Endothelial cell of umbilical vein (primary cell): ENCODE measurements around the gene SLC10A7. TPM values are rescaled to one million over a fixed set of nuclear protein-coding genes. Genes with fewer than 3 reads are reported as not detected.

Source experiments
- BruUV-seq: library from RNA; stranded (reverse); fragments of 400-500 nt; replicated peaks from 2 replicates; lab custom pipeline; 2021; lab: Mats Ljungman, UMichigan
- CTCF ChIA-PET: fragments of 300-600, 350-600 bp; sonication (Branson Sonifier 250); formaldehyde crosslinking; loops from one replicate; lab custom pipeline; 2021; ENCODE audit warnings: antibody characterized with exemption, inconsistent platforms; lab: Charles Lee
- POLR2A ChIA-PET: fragments of 300-600, 350-600 bp; sonication (Branson Sonifier 250); formaldehyde crosslinking; loops from one replicate; lab custom pipeline; 2021; ENCODE audit warnings: antibody characterized with exemption, inconsistent platforms; lab: Charles Lee
- DNase-seq: peaks from one replicate; pipeline ENCODE4 v3.0.0-alpha.2; 2011; ENCODE audit warnings: low read depth, low spot score
- FAIRE-seq: peaks from 2 replicates; lab custom pipeline; 2011; peaks lifted over from hg19 to GRCh38; lab: Jason Lieb, UNC
- H2AFZ ChIP-seq: 2 replicates; pipeline ENCODE4 v1.6.0; 2012; ENCODE audit warnings: low read depth, low read length, control low read depth, inconsistent platforms
- H3K27ac ChIP-seq: 2 replicates; pipeline ENCODE4 v1.5.1; 2011; ENCODE audit warnings: low read depth, mild to moderate bottlenecking, control low read depth, low read length, moderate library complexity; ENCODE audit not compliant: insufficient read depth
- H3K27me3 ChIP-seq, 2 experiments: 2 replicates each; pipeline versions ENCODE4 v1.6.0 to v1.6.1; 2011; ENCODE audit warnings: low read length in 2 of 2, mixed read lengths in 1 of 2; ENCODE audit not compliant: control insufficient read depth in 2 of 2, insufficient read depth in 2 of 2
- H3K36me3 ChIP-seq, 2 experiments: 2 replicates in 1 of 2; 3 replicates in 1 of 2; pipeline ENCODE4 v1.5.1; 2011; ENCODE audit warnings: low read length in 2 of 2, mild to moderate bottlenecking in 1 of 2, moderate library complexity in 1 of 2; ENCODE audit not compliant: control insufficient read depth in 2 of 2, insufficient read depth in 2 of 2; ENCODE audit errors: extremely low read depth in 1 of 2
- H3K4me1 ChIP-seq: 3 replicates; pipeline ENCODE4 v1.5.1; 2011; ENCODE audit warnings: mild to moderate bottlenecking, low read length; ENCODE audit not compliant: control insufficient read depth, insufficient read depth; ENCODE audit errors: extremely low read depth
- H3K4me2 ChIP-seq: 2 replicates; pipeline ENCODE4 v1.6.1; 2011; ENCODE audit warnings: low read length, control low read depth, mixed read lengths; ENCODE audit not compliant: insufficient read depth
- H3K4me3 ChIP-seq, 3 experiments: fragments of 200-600 bp in 1 of 3; sonication (generic), shearing (Covaris generic) in 1 of 3; replicated peaks in 1 of 3; 2 replicates each; pipeline ENCODE4 v1.5.1; 2011 to 2016; ENCODE audit warnings: control low read depth in 3 of 3, low read length in 3 of 3, mild to moderate bottlenecking in 2 of 3, inconsistent platforms in 1 of 3, low read depth in 1 of 3, moderate library complexity in 1 of 3; ENCODE audit not compliant: insufficient read depth in 1 of 3
- H3K79me2 ChIP-seq: 2 replicates; pipeline ENCODE4 v1.6.0; 2012; ENCODE audit warnings: low read length, inconsistent platforms; ENCODE audit not compliant: control insufficient read depth, insufficient read depth
- H3K9ac ChIP-seq: replicated peaks from 2 replicates; pipeline ENCODE3; 2011; ENCODE audit warnings: low read length, control low read depth; ENCODE audit not compliant: insufficient read depth; ENCODE audit errors: extremely low read depth
- H3K9me1 ChIP-seq: replicated peaks from 3 replicates; pipeline ENCODE4 v1.6.0; 2011; ENCODE audit warnings: mild to moderate bottlenecking, low read length; ENCODE audit not compliant: control insufficient read depth, insufficient read depth; ENCODE audit errors: extremely low read depth
- H3K9me3 ChIP-seq: replicated peaks from 2 replicates; pipeline ENCODE4 v1.5.1; 2012; ENCODE audit warnings: low read length, inconsistent platforms; ENCODE audit not compliant: control insufficient read depth, insufficient read depth
- H4K20me1 ChIP-seq: replicated peaks from 2 replicates; pipeline ENCODE3; 2011; ENCODE audit warnings: mild to moderate bottlenecking, low read length; ENCODE audit not compliant: control insufficient read depth, insufficient read depth; ENCODE audit errors: extremely low read depth
- CTCF ChIP-seq, 2 donors: IDR thresholded peaks; 1 replicate in 1 of 2; 2 replicates in 1 of 2; pipeline ENCODE4 v1.5.1; 2011; ENCODE audit warnings: low read length in 2 of 2, mild to moderate bottlenecking in 2 of 2, moderate library complexity in 2 of 2, control low read depth in 1 of 2, inconsistent platforms in 1 of 2, low read depth in 1 of 2; ENCODE audit not compliant: insufficient read depth in 1 of 2; ENCODE audit errors: extremely low read depth in 1 of 2
- EZH2 ChIP-seq: IDR thresholded peaks from 2 replicates; pipeline ENCODE4 v1.6.1; 2012; ENCODE audit warnings: borderline replicate concordance, low read depth, mild to moderate bottlenecking, moderate library complexity, low read length, inconsistent platforms; ENCODE audit not compliant: severe bottlenecking
- FOS ChIP-seq: IDR thresholded peaks from 2 replicates; pipeline ENCODE4 v1.6.1; 2011; ENCODE audit warnings: mild to moderate bottlenecking, low read length, moderate library complexity, borderline replicate concordance; ENCODE audit not compliant: insufficient read depth
- GATA2 ChIP-seq: IDR thresholded peaks from 2 replicates; pipeline ENCODE4 v1.7.0; 2011; ENCODE audit warnings: low read depth, mild to moderate bottlenecking, moderate library complexity, mixed read lengths, low read length; ENCODE audit not compliant: insufficient read length, insufficient read depth
- JUN ChIP-seq: IDR thresholded peaks from 2 replicates; pipeline ENCODE4 v1.6.1; 2011; ENCODE audit warnings: borderline replicate concordance, low read depth; ENCODE audit not compliant: insufficient read length, insufficient read depth
- MAX ChIP-seq: IDR thresholded peaks from 2 replicates; pipeline ENCODE4 v1.6.1; 2011; ENCODE audit not compliant: insufficient read depth, insufficient read length
- MYC ChIP-seq: IDR thresholded peaks from one replicate; pipeline ENCODE4 v1.6.1; 2011; ENCODE audit warnings: mild to moderate bottlenecking, low read depth, low read length
- POLR2A ChIP-seq: IDR thresholded peaks from 2 replicates; pipeline ENCODE4 v1.6.1; 2012; ENCODE audit warnings: low read depth, mild to moderate bottlenecking, control low read depth, low read length
- POLR2AphosphoS5 ChIP-seq: IDR thresholded peaks from 2 replicates; pipeline ENCODE4 v1.6.1; 2012; ENCODE audit warnings: low read depth, mild to moderate bottlenecking, control low read depth, low read length, moderate library complexity; ENCODE audit not compliant: insufficient read depth
- dilution Hi-C: fragments of 300-500 bp; cut with MboI; formaldehyde crosslinking; loops from one replicate; pipeline ENCODE4 v1.15.0; 2019; ENCODE audit warnings: low sequenced_read_pairs; ENCODE audit not compliant: extremely low pct_ligation_motif_present
- intact Hi-C: fragments of 100-400 bp; cut with micrococcal nuclease; formaldehyde crosslinking; loops from one replicate; pipeline ENCODE4 v1.10.0; 2022
- polyA plus RNA-seq, 4 experiments: library from polyadenylated mRNA; depleted of rRNA in 3 of 4; stranded (reverse) in 3 of 4; unstranded in 1 of 4; fragments of >200 nt; gene quantifications; 2 replicates each; pipeline versions ENCODE4 v1.2.1 to v1.2.3, GENCODE V29; 2011 to 2012; ENCODE audit warnings: missing spikeins in 1 of 4
- total RNA-seq: library from RNA; stranded (reverse); gene quantifications from 2 replicates; pipeline ENCODE4 v1.2.3, GENCODE V29; 2021

SLC10A7 gene
- total and polyA plus RNA-seq, 2 donors (not counting 3 experiments of a cell fraction or from before 2014, with no cell fraction given): 13.6 to 20.4 TPM

- dilution Hi-C loops: no loop called here
- H3K27ac ChIP-seq: no peak overlapping the region
- H4K20me1 ChIP-seq: no peaks in the 10 kb centered on the region
Observed at GRCh38 chr4:146567396-146567795, 45.7 kb upstream of the SLC10A7 start.

More at GRCh38 chr4:146567396-146567795, 45.7 kb upstream of the SLC10A7 start:
- no peaks in the 10 kb centered on the region for H3K9me3 ChIP-seq
- no peak overlapping the region for H3K4me2 ChIP-seq
- FAIRE-seq (no peak), DNase-seq (no peak)
- no peak overlapping the region for H2AFZ ChIP-seq
- ChIA-PET POLR2A (no interaction called here), CTCF (interaction anchor here (1.1 kb wide), 1 partner anchor 12 kb away, joined by 3 read pairs; no protein-coding TSS in a partner anchor)
- no peaks in the 10 kb centered on the region for H3K36me3 ChIP-seq
- TF ChIP-seq JUN (no peak), EZH2 (no peak), POLR2A (no peak), CTCF (IDR thresholded peaks at IDR 0.05; ENCODE audit: extremely low read depth in 1 of 2, insufficient read depth in 1 of 2, low read depth in 1 of 2, low read length in 2 of 2) (no peak), GATA2 (no peak), MYC (no peak), FOS (no peak), MAX (no peak), POLR2AphosphoS5 (no peak)
- no TSS peak for BruUV-seq
- H3K9me1 ChIP-seq: no peaks in the 10 kb centered on the region
- H3K4me3 ChIP-seq: no peak overlapping the region
- no peaks in the 10 kb centered on the region for H3K4me1 ChIP-seq
- no peaks in the 10 kb centered on the region for H3K79me2 ChIP-seq
- intact Hi-C loops: no loop called here
- H3K9ac ChIP-seq: no peak overlapping the region
- H3K27me3 ChIP-seq: peaks cover 2% of the 10 kb centered on the region in 2 experiments
